ENCODE measurements around the gene ZNF750. TPM values are rescaled to one million over a fixed set of nuclear protein-coding genes. Genes with fewer than 3 reads are reported as not detected.

Gene ZNF750
- total and polyA plus RNA-seq, 2 of the 13 experiments (the other 11 are each of a cell fraction or from before 2014, with no cell fraction given), result not detected

GRCh38 chr17:82865774-82866395 lies 26.1 kb upstream of the ZNF750 start:
- FAIRE-seq (no peak), DNase-seq (ENCODE audit: low spot score) (no peak), ATAC-seq (no peak)
- intact Hi-C loops (cut with micrococcal nuclease; ENCODE audit: unreplicated experiment), result no loop called here
- no TSS peak for BruUV-seq (replicated peaks)
- Histone ChIP-seq H3K4me3 (replicated peaks in 1 of 3; ENCODE audit: insufficient read depth in 1 of 3, low read depth in 2 of 3, low read length in 3 of 3) (no peak overlapping the region), H3K4me1 (ENCODE audit: insufficient read depth, low read length) (no peaks in the 10 kb centered on the region), H4K20me1 (ENCODE audit: insufficient read depth, low read length) (no peaks in the 10 kb centered on the region), H3K9me3 (ENCODE audit: low read length) (no peaks in the 10 kb centered on the region), H3K36me3 (replicated peaks in 1 of 2; ENCODE audit: control insufficient read depth in 1 of 2, insufficient read depth in 2 of 2, low read length in 2 of 2) (peaks cover 6 to 9% of the 10 kb centered on the region in 2 experiments; a peak in 3 of 5 replicates), H3K9ac (ENCODE audit: insufficient read depth, low read depth, low read length) (no peak overlapping the region; the same call in 1 of the 2 replicates), H2AFZ (ENCODE audit: low read length) (no peak overlapping the region), H3K27ac (ENCODE audit: extremely low read length, insufficient read depth, low read length) (no peak overlapping the region), H3K27me3 (ENCODE audit: control insufficient read depth in 1 of 2, insufficient read depth in 2 of 2, low read length in 2 of 2) (no peaks in the 10 kb centered on the region), H3K4me2 (ENCODE audit: low read depth, low read length) (no peak overlapping the region), H3K79me2 (ENCODE audit: insufficient read depth, low read length) (no peaks in the 10 kb centered on the region)
- TF ChIP-seq ZNF501 (CRISPR knock-in tag; IDR thresholded peaks at IDR 0.05), result no peak
- TF ChIP-seq TEAD3 (CRISPR knock-in tag; optimal IDR thresholded peaks at IDR 0.05; ENCODE audit: borderline replicate concordance), result no peak
- TF ChIP-seq PHF20 (CRISPR knock-in tag; IDR thresholded peaks at IDR 0.05), result no peak
- no peak for TF ChIP-seq CSRNP1 (CRISPR knock-in tag; IDR thresholded peaks at IDR 0.05)
- POLR2A ChIA-PET, result no interaction called here
- in situ Hi-C loops (cut with HindIII; ENCODE audit: extremely low pct_ligation_motif_present, low pct_unique_long_range_greater_than_20kb), result no loop called here
- 93% methylated on average over 9 of the region's 9 CpGs for WGBS (ENCODE audit: low lambda C conversion rate)
- CTCF ChIA-PET (ENCODE audit: low intra/inter-chr PET ratio, low total read pairs), result no interaction called here

- intact Hi-C loops (cut with micrococcal nuclease; ENCODE audit: unreplicated experiment), result no loop called here
- no peak for TF ChIP-seq LCORL (IDR thresholded peaks at IDR 0.05)
- TF ChIP-seq LCORL (CRISPR knock-in tag; IDR thresholded peaks at IDR 0.05), result no peak
- TF ChIP-seq NFIC (IDR thresholded peaks at IDR 0.05; ENCODE audit: low read length), result no peak
- TF ChIP-seq ZNF230 (CRISPR knock-in tag; IDR thresholded peaks at IDR 0.05), result no peak
- no peak for TF ChIP-seq ATF7-NPFF (CRISPR knock-in tag; IDR thresholded peaks at IDR 0.05; ENCODE audit: low read depth)
- no peak for TF ChIP-seq ZHX1 (CRISPR knock-in tag; IDR thresholded peaks at IDR 0.05; ENCODE audit: low read depth)
- TF ChIP-seq ZNF564 (CRISPR knock-in tag; IDR thresholded peaks at IDR 0.05), result no peak
Measured at GRCh38 chr17:82865274-82865673, 25.5 kb upstream of the ZNF750 start.

More at GRCh38 chr17:82865274-82865673, 25.5 kb upstream of the ZNF750 start:
- peaks cover 2 to 3% of the 10 kb centered on the region in 2 experiments; a peak in 3 of 5 replicates for H3K36me3 ChIP-seq (replicated peaks in 1 of 2; ENCODE audit: control insufficient read depth in 1 of 2, insufficient read depth in 2 of 2, low read length in 2 of 2)
- CTCF ChIA-PET (ENCODE audit: low intra/inter-chr PET ratio, low total read pairs), result no interaction called here
- no peak for FAIRE-seq
- POLR2A ChIA-PET, result no interaction called here
- H3K4me3 ChIP-seq (replicated peaks in 1 of 3; ENCODE audit: insufficient read depth in 1 of 3, low read depth in 2 of 3, low read length in 3 of 3), result no peak overlapping the region
- in situ Hi-C loops (cut with HindIII; ENCODE audit: extremely low pct_ligation_motif_present, low pct_unique_long_range_greater_than_20kb), result no loop called here
- H4K20me1 ChIP-seq (ENCODE audit: insufficient read depth, low read length), result no peaks in the 10 kb centered on the region
- H3K27me3 ChIP-seq (ENCODE audit: control insufficient read depth in 1 of 2, insufficient read depth in 2 of 2, low read length in 2 of 2), result no peaks in the 10 kb centered on the region
- H3K4me2 ChIP-seq (ENCODE audit: low read depth, low read length), result no peak overlapping the region
- no peak overlapping the region for H2AFZ ChIP-seq (ENCODE audit: low read length)
- no peak overlapping the region for H3K27ac ChIP-seq (ENCODE audit: extremely low read length, insufficient read depth, low read length)
- 96% methylated on average over 18 of the region's 23 CpGs for WGBS (ENCODE audit: low lambda C conversion rate)
- H3K79me2 ChIP-seq (ENCODE audit: insufficient read depth, low read length), result no peaks in the 10 kb centered on the region
- H3K4me1 ChIP-seq (ENCODE audit: insufficient read depth, low read length), result peaks cover under 1% of the 10 kb centered on the region; the same call in 1 of the 2 replicates
- ATAC-seq, result no peak
- no peaks in the 10 kb centered on the region for H3K9me3 ChIP-seq (ENCODE audit: low read length)
- H3K9ac ChIP-seq (ENCODE audit: insufficient read depth, low read depth, low read length), result no peak overlapping the region
- BruUV-seq (replicated peaks), result no TSS peak
- DNase-seq (ENCODE audit: low spot score), result no peak
